Osteoblast (primary cell): ENCODE results near the gene MBTPS1. TPM values are rescaled to one million over a fixed set of nuclear protein-coding genes. Genes with fewer than 3 reads are reported as not detected.
A peak's percentile ranks its signal among the peaks of the same experiment; 100 is the strongest.

ENCODE experiments used
- DNase-seq: peaks from one replicate; pipeline ENCODE4 v3.0.0; 2011; ENCODE audit warnings: low spot score, mixed read lengths; ENCODE audit not compliant: insufficient read length; ENCODE audit errors: missing footprints
- H2AFZ ChIP-seq: 2 replicates; pipeline ENCODE4 v1.6.0; 2011; ENCODE audit warnings: mild to moderate bottlenecking, low read length
- H3K27ac ChIP-seq: 2 replicates; pipeline ENCODE4 v1.5.1; 2011; ENCODE audit warnings: mild to moderate bottlenecking, low read depth, low read length, moderate library complexity
- H3K27me3 ChIP-seq: 2 replicates; pipeline ENCODE4 v1.6.0; 2012; ENCODE audit warnings: mild to moderate bottlenecking, control low read depth, inconsistent platforms, low read length, moderate library complexity; ENCODE audit not compliant: insufficient read depth
- H3K36me3 ChIP-seq: 2 replicates; pipeline ENCODE4 v1.5.1; 2011; ENCODE audit warnings: mild to moderate bottlenecking, low read length, control low read depth, moderate library complexity; ENCODE audit not compliant: insufficient read depth
- H3K4me1 ChIP-seq: 2 replicates; pipeline ENCODE4 v1.5.1; 2011; ENCODE audit warnings: mild to moderate bottlenecking, low read length, control low read depth, moderate library complexity; ENCODE audit not compliant: insufficient read depth
- H3K4me2 ChIP-seq: 2 replicates; pipeline ENCODE4 v1.6.0; 2011; ENCODE audit warnings: mild to moderate bottlenecking, low read length; ENCODE audit not compliant: insufficient read depth
- H3K4me3 ChIP-seq: fragments of 200-600 bp; sonication (generic); 3 replicates; pipeline ENCODE4 v1.5.1; 2012; ENCODE audit warnings: mild to moderate bottlenecking, low read length, inconsistent platforms; ENCODE audit not compliant: insufficient read depth
- H3K79me2 ChIP-seq: 2 replicates; pipeline ENCODE4 v1.6.0; 2012; ENCODE audit warnings: mild to moderate bottlenecking, low read length, control low read depth, inconsistent platforms; ENCODE audit not compliant: insufficient read depth
- H3K9me3 ChIP-seq: 2 replicates; pipeline ENCODE4 v1.5.1; 2011; ENCODE audit warnings: low read depth, low read length, control low read depth
- H4K20me1 ChIP-seq: 2 replicates; pipeline ENCODE4 v1.6.0; 2012; ENCODE audit warnings: mild to moderate bottlenecking, low read length, control low read depth; ENCODE audit not compliant: insufficient read depth
- total RNA-seq: library from RNA; depleted of rRNA; stranded (reverse); fragments of >200 nt; gene quantifications from 2 replicates; pipeline ENCODE4 v1.2.3, GENCODE V29; 2012
- TF ChIP-seq, protein P1 (sequence below): IDR thresholded peaks from 2 replicates; pipeline ENCODE4 v1.5.1; 2011; ENCODE audit warnings: mild to moderate bottlenecking, low read depth, low read length, moderate library complexity; ENCODE audit errors: extremely low read depth

Gene MBTPS1
- total RNA-seq, 1 donor: 114 TPM

DNA sequence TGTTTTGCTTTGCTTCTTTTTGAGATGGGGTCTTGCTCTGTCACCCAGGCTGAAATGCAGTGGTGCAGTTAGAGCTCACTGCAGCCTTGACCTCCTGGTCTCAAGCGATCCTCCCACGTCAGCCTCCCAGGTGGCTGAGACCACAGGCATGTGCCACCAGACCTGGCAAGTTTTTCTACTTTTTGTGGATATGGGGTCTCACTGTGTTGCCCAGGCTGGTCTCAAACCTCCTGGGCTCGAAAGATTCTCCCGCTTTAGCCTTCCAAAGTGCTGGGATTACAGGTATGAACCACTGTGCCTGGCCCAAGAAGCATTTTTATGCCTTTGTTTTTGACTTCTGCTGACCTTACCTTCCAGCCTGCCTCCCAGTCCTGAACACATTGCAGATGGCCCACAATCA is 38.5 kb upstream of the MBTPS1 start:
- TF ChIP-seq, protein P1, sequence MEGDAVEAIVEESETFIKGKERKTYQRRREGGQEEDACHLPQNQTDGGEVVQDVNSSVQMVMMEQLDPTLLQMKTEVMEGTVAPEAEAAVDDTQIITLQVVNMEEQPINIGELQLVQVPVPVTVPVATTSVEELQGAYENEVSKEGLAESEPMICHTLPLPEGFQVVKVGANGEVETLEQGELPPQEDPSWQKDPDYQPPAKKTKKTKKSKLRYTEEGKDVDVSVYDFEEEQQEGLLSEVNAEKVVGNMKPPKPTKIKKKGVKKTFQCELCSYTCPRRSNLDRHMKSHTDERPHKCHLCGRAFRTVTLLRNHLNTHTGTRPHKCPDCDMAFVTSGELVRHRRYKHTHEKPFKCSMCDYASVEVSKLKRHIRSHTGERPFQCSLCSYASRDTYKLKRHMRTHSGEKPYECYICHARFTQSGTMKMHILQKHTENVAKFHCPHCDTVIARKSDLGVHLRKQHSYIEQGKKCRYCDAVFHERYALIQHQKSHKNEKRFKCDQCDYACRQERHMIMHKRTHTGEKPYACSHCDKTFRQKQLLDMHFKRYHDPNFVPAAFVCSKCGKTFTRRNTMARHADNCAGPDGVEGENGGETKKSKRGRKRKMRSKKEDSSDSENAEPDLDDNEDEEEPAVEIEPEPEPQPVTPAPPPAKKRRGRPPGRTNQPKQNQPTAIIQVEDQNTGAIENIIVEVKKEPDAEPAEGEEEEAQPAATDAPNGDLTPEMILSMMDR: no peak
- H3K4me3 ChIP-seq: no peak overlapping the region
- H2AFZ ChIP-seq: no peak overlapping the region
- H3K4me1 ChIP-seq: peaks cover 5% of the 10 kb centered on the region
- H3K4me2 ChIP-seq: no peak overlapping the region
- H3K27ac ChIP-seq: no peak overlapping the region
- no peaks in the 10 kb centered on the region for H3K79me2 ChIP-seq
- H3K27me3 ChIP-seq: peaks cover 25% of the 10 kb centered on the region
- no peaks in the 10 kb centered on the region for H4K20me1 ChIP-seq
- no peak for DNase-seq
- no peaks in the 10 kb centered on the region for H3K36me3 ChIP-seq
- no peaks in the 10 kb centered on the region for H3K9me3 ChIP-seq

GRCh38 chr16:84153660-84154214 is 37.0 kb upstream of the MBTPS1 start:
- Histone ChIP-seq H3K4me1 (peaks cover 5% of the 10 kb centered on the region), H4K20me1 (no peaks in the 10 kb centered on the region), H3K27me3 (peaks cover 12% of the 10 kb centered on the region), H2AFZ (peak overlapping the region; percentile 36), H3K4me2 (peak overlapping the region; percentile 16), H3K79me2 (no peaks in the 10 kb centered on the region), H3K9me3 (no peaks in the 10 kb centered on the region), H3K4me3 (no peak overlapping the region), H3K36me3 (no peaks in the 10 kb centered on the region), H3K27ac (no peak overlapping the region)
- TF ChIP-seq, protein P1: no peak
- peak; percentile 82 for DNase-seq

GRCh38 chr16:84150926-84151325 is 34.2 kb upstream of the MBTPS1 start:
- H3K36me3 ChIP-seq: no peaks in the 10 kb centered on the region
- no peaks in the 10 kb centered on the region for H3K79me2 ChIP-seq
- H3K27me3 ChIP-seq: peaks cover 13% of the 10 kb centered on the region
- peaks cover 5% of the 10 kb centered on the region for H3K4me1 ChIP-seq
- no peak overlapping the region for H3K27ac ChIP-seq
- no peak for DNase-seq
- no peak overlapping the region for H3K4me2 ChIP-seq
- H3K9me3 ChIP-seq: no peaks in the 10 kb centered on the region
- H2AFZ ChIP-seq: no peak overlapping the region
- no peak overlapping the region for H3K4me3 ChIP-seq
- TF ChIP-seq, protein P1: no peak
- H4K20me1 ChIP-seq: no peaks in the 10 kb centered on the region

- DNase-seq: peak; percentile 99
- TF ChIP-seq, protein P1: no peak
- Histone ChIP-seq H3K9me3 (no peaks in the 10 kb centered on the region), H2AFZ (peak within 1 kb of the TSS; percentile 94), H3K27me3 (peaks cover 9% of the 10 kb centered on the region), H3K36me3 (no peaks in the 10 kb centered on the region), H3K4me1 (peaks cover 4% of the 10 kb centered on the region), H3K4me3 (peak within 1 kb of the TSS; percentile 90), H4K20me1 (peaks cover 4% of the 10 kb centered on the region), H3K4me2 (peak within 1 kb of the TSS; percentile 99), H3K27ac (peak within 1 kb of the TSS; percentile 2), H3K79me2 (peaks cover 39% of the 10 kb centered on the region)
These were observed 28.3 kb upstream of the MBTPS1 start, which contains the start of the genes DNAAF1 and HSDL1 for GRCh38 chr16:84144859-84145639. TSS of gene DNAAF1 (plus strand) at chr16:84145308. CDS start at chr16:84145441, 133 bp downstream. TSS of gene HSDL1 (minus strand) at chr16:84145177. CDS start at chr16:84131321, 13,856 bp downstream.
